Activated effector memory CD4-positive, alpha-beta T cell treated with Interleukin-2 at 50 U/mL for 16 hours (primary cell): ENCODE data around the gene EIF2A.
"Not testable (repeated sequence)": the region's sequence is repeated elsewhere in the genome, so short reads cannot be mapped to it uniquely, and the experiment has no call there.

ENCODE experiments used
- DNase-seq: peaks from one replicate; pipeline ENCODE4 v3.0.0-alpha.2; 2020

Gene EIF2A

DNA sequence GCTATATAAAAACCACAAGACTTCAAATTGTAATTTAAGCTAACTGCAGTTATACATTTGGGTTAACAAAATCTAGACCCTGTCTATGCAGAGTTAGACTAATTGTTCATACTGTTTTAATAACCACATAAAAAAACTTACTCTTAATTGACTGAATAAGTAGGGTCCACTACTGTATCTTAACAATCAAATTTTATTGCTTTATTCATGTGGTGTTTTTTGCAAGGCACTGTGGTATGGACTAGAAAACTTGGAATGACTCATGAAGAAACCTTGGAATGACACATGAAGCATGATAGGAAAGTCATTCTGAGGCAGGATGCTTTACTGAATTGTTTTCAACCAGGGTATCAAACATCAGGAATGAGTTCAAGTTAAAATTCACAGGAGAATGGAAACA lies 2.5 kb upstream of the EIF2A start:
- DNase-seq = no peak

DNA sequence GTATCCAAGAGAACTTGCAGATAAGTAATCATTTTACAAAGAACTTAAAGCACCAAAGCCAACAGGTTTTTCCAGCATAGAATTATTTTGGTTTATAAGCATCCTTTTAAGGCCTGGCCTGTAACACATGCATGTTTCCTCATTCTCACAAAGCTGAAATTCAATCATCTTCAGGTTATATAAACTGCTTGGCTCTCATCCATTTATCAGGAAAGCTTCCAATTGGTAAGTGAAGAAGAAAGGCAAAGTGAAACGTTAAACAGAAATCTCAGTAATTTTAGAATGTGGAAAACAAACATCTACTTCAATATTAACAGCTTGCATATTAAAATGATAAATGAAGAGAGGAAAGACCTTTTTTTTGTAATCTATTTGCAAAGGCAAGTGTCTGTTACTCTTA lies 1.9 kb upstream of the EIF2A start:
- no peak for DNase-seq

DNA sequence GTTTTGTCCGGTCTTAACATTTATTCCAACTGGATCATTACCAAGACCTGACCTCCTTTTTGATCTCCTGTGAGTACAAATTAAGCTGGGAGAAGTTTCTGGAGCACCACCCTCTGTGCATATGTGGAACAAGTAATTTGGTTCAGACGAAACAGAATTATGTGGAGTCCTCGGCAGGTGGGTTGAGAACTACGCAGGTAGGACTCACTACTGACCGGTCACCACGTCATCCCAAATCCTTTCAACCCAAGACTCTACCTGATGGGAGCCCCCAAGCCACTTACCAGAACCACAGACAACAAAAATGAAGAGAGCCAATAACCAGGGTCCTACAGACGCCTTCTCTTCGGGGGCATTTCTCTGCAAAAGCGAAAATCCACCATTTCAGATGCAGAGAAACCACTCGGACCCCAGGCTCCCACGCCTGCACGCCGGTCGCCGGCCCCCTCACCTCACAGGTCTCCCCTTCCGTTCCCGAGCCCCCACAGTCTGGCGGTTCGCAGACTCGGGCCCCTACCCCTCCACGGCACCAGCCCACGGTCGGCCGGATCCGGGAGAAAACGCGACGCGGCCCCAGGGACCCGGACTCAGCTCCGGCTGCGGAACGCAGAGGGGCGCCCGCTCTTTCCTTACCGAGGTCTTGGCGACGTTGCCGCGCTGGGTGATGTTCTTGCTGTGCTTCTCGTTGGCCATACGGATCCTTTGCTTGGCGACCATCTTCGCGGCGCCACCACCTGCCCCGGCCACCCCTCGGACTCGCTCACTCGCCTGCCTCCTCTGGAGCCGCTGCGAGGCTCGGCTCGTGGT lies 965 bp upstream of the EIF2A start:
- DNase-seq = peak; percentile 47

DNA sequence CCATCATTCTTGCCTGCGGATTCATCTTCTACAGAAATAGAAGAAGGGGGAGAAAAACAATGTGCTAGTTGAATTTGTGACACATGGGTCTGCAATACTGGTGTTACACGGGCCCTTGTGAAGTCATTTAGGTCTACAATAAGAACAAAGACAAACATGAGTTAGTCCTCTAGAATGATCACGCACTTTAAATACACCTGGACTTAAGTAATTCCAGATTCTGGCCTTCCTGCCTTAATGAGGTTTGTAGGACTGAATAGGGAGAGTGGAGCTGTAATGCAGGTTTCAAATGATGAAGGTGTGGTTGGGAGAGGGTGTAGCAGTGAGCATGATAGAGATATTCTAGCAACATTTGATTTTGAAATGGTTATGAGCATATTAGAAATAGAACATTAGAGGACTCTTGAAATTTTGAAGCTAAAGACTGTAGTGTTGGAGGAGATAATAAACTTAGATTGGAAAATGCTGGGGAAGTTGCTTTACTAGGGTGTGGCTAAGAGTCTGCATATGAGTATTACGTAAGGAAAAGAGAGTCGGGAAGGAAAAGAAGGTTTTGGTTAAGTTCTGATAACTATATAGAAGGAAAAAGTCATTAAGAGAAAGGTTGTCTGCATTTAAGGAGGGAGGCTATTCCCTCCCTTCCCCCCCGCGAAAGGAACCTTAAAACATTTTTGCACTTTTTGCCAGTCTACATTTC lies 606 bp downstream of the EIF2A start:
- no peak for DNase-seq

DNA sequence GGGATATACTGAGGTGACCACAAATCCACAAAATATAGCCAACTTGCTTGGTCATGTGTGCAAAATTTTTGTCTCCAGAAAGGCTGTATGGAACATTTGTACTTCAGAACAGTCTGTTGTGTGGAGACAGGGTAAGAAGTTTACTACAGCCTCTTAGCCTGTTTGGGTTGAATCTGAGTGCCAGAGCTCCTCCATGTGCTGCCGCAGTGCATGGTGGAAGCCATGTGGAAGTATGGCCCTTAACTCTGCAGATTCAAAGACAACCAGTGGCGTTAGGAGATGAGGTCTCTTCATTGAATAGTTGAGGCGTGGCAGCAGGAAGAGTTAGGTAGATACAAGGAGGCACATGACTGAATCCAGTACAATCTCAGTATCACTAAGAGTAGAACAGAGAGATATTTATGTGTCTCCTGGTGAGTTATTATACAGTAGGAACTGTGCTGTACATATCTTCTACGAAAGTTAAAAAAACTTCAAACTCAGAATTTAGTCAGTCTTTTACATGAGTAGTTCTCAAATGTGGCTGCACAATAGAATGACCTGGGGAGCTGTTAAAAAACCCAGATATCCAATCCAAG lies 9.4 kb downstream of the EIF2A start:
- DNase-seq = no peak

DNA sequence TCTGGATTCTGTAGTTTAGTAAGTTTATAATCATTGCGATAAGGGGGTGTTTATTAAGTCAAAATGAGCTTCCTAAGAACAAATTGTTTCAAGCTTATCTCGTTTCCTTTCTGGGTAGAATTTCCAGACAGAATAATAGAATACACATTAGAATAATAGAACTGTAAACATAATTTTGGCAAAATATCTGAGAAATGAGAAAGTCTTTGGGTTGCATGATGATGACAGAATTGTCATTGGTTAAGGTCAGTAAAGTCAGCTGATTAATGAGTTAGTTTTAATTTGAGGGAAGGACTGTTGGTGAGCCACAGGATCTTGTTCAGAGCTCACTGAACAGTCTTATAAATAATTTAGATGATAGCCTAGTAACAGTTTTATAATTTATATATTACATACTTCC lies 10.2 kb downstream of the EIF2A start:
- no peak for DNase-seq

DNA sequence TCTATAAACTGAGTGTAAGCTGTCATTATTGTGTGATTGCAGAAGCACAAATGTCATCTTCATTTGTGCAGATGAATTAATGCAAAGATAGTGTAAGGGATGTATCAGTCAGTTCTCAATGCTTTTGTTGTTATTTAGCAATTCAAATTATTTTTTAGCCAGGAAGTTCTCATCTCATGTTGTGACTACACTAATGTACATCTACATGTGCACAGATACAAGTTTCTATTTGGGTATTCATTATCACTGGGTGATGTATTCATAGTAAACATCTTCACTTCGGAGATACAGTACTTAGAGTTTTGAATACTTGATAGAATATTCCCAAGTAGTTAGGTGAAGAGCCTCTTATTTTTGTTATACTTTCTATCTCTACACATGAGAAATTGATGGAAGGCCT lies 11.1 kb downstream of the EIF2A start:
- DNase-seq = no peak

DNA sequence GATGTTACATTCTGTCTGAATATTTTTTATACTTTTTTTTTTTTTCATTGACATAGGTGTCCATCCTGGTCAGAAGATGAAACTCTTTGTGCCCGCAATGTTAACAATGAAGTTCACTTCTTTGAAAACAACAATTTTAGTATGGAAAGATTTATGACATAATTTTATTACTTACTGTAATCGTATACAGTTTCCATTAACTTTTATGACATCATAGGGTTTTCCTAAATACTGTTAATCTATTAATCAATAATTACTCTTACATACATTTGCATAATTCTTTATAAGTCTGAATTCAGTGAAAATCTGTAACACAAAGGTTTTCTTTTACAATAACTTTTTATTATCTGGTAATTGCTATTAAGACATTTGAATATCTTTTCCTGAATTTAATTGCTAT lies 17.7 kb downstream of the EIF2A start:
- DNase-seq = no peak

DNA sequence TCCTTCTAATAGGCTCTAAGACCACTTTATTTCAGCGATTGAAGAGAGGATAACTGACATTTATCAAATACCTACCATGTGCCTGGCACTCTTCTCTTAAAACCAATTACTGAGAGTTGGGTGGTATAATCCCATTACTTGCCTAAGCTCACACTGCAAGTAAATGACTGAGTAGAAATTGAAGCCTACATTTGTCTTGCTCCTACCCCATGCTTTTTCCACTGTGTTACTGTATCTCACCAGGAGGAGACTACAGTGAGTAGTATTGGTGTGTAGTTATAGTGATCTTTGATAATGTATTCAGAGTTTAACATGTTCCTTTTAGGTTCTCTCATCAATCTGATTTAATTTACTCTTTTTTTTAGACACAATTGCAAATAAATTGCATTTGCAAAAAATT lies 20.7 kb downstream of the EIF2A start:
- no peak for DNase-seq

DNA sequence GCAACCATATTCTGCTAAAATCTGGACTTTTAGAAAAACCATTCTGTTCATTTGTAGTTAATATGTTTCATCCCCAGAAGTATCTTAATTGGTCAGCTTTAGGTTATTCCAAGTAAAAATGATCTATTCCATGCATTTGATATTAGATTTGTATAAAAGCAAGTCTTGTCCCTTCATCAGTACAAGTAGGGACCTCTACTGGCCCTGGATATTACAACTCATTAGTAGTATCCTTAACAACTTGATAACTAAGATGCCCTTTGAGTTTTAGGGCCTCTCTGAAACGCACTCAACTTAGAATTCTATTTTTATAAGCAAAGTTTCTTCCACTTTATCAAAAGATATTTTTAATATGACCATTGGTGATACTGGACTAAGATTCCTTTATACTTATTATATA lies 31.3 kb downstream of the EIF2A start:
- no peak for DNase-seq

DNA sequence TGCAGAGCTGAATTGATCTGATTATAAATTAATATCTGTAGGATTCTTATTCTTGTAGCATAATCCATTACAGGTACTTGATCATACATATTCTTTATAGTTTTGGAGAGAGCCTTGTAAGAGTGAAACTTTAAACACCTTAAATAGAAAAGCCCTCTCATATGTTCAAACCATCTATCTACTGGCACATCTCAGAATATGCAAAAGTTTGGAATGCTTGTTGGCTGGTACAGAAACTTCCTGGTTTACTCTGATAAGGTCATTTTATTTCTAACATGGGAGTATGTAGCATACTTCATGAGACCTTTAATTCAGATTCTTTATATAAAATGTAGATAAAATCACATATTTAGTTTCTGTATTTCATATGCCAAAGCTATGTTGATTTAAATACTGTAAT lies 34.6 kb downstream of the EIF2A start:
- no peak for DNase-seq

DNA sequence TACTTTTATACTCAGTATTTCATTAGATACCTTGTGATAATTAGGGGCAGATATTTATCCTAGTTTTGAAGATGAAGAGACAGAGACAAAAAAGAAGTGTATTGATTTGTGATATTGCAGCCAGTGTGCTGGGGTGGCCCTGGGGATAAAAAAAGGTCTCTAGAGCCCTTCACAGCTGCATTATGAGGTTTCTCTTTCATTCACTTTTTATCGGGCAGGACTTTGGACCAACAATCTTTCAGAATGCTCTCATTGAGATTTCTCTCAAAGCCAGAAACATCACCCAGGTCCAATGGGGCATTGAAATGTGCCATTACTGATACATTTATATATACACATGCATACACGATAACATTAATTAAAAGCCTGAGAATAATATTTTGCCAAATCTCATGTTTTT lies 36.0 kb downstream of the EIF2A start:
- DNase-seq = no peak

DNA sequence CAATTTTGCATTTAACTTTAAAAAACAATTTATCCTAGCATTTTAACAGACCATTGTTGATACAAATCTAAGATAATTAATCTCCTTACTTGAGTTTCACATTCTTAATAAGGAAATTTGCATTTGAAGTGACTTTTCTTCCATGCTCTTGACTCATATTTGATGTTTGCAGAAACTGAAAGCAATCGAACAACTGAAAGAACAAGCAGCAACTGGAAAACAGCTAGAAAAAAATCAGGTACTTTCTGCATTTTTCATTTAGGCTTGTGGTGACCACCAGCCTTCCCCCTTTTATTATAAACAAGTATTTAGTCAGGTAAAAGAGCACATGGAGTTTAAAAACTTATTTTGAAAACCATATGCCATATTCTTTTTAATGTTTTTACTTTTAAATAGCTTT lies 36.4 kb downstream of the EIF2A start:
- no peak for DNase-seq

DNA sequence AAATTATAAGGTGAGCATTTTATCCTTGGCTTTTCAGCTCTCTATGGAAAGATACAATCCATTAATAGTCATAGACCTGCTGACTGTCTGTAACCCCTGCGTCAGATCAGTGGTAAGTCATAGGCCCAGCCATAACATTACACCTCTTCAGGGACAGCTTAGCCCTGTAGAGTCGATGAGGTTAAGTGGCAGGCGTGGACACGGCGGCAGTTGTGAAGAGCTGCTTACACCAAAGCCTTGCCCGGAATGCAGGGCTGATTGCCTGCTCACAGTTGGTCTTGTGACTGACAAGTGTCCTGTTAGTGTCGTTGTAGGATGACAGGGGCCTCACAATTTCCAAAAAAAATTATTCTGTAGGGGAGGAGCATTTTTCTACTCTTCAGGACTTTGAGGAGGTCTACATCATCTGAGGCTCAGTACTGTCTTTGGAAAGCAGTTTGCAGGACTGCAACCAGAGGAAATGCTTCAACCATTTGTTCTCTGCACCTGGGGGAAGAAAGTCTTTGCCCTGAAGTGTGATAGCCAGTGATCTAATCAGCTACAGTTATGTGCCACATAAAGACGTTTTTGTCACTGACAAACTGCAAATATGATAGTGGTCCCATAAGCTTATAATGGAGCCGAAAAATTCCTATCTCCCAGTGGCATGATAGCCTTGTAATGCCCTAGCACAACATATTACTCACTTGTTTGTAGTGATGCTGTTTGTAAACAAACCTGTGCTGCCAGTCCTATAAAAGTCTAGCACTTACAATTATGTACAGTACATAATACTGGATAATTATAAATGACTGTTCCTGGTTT lies 41.6 kb downstream of the EIF2A start:
- no peak for DNase-seq

DNA sequence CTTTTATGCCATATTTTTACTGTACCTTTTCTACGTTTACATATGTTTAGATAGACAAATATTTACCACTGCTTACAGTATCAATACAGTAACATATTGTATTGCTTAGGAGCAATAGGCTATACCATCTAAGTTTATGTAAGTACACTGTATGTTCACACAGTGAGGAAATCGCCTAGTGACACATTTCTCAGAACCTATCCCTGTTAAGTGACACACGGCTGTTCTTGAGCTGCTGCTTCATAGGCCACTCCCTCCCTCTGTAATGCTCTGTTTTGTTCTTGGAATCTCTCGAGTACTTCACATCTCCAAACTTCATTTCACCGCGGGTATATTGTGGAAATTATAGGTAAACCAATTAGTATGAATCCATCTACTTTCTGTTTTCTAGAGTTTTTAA lies 43.2 kb downstream of the EIF2A start:
- DNase-seq = no peak

DNA sequence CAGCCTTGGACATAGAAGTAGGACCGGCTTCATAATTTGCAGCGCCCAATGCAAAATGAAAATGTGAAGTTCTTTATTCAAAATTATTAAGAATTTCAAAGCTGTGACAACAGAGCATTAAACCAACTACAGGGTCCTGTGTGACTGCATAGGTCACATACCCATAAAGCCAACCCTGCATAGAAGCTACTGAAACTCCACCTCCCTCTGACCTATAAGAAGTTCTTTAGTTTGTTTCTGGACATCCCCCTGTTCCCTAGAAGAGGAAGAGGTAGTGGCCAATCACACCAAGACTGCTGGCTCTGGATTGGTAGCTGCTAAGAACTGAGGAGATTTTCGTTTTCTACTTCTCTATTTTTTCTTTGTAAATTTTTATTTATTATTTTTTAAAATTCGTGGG lies 47.6 kb downstream of the EIF2A start:
- no peak for DNase-seq

DNA sequence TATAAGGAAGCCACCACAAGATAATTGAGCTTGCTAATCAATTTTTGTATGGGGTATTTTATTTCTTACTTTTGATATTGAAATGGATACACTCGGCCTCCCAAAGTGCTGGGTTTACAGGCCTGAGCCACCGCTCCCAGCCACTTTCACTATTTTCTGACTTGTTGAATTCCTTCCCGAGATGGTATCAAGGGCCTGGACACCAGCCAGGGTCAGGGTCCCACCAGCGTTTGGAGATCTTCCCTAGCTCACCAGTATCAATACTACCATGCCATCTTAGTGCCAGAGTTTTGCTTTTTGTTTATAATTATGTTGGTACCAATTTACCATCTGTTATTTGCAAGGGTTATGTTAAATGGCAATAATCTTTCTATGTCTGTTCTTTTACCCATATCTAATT lies 51.1 kb downstream of the EIF2A start:
- no peak for DNase-seq

DNA sequence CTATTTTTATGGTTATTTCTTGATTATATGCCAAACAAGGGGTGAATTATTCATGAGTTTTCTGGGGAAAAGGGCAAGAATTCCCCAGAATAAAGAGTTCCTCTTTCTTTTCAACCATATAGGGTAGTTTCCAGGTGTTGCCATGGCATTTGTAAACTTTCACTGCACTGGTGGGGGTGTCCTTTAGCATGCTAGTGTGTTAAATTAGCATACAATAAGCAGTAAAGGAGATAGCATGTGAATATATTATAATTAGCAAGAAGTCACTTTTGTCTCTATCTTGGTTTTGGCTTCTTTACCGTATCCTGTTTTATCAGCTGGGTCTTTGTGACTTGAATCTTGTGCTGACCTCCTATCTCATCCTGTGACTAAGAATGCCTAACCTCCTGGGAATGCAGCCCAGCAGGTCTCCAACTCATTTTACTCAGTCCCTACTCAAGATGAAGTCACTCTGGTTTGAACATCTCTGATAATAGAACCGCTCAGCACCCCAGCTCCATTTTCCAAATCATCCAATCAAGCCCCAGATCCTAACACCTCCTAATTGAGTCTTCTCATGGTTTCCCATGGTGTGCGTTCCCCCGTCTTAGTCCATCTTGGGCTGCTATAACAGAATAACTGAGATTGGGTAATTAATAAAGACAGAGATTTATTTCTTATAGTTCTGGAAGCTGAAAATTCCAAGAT lies 53.2 kb downstream of the EIF2A start:
- DNase-seq = no peak

DNA sequence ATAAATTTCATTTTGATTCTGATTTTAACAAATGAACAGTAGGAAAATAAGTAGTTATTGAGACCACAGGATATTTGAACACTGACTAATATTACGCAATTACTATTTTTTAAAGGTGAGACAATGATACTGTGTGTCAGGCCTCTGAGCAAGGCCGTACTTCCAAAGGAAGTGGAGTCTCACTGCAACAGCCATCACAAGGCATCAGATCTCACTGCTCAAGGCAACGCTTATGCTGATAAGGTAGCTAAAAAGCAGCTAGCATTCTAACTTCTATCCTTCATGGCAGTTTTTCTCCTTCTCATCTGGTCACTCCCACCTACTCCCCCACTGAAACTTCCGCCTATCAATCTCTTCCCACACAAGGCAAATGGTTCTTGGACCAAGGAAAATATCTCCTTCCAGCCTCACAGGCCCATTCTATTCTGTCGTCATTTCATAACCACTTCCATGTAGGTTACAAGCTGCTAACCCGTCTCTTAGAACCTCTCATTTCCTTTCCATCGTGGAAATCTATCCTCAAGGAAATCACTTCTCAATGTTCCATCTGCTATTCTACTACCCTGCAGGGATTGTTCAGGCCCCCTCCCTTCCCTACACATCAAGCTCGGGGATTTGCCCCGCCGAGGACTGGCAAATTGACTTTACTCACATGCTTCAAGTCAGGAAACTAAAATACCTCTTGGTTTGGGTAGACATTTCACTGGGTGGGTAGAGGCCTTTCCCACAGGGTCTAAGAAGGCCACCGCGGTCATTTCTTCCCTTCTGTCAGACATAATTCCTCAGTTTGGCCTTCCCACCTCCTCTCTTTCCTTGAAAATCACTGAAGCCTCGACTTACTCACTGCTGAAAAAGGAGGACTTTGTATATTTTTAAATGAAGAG lies 54.3 kb downstream of the EIF2A start:
- not testable (repeated sequence) for DNase-seq

DNA sequence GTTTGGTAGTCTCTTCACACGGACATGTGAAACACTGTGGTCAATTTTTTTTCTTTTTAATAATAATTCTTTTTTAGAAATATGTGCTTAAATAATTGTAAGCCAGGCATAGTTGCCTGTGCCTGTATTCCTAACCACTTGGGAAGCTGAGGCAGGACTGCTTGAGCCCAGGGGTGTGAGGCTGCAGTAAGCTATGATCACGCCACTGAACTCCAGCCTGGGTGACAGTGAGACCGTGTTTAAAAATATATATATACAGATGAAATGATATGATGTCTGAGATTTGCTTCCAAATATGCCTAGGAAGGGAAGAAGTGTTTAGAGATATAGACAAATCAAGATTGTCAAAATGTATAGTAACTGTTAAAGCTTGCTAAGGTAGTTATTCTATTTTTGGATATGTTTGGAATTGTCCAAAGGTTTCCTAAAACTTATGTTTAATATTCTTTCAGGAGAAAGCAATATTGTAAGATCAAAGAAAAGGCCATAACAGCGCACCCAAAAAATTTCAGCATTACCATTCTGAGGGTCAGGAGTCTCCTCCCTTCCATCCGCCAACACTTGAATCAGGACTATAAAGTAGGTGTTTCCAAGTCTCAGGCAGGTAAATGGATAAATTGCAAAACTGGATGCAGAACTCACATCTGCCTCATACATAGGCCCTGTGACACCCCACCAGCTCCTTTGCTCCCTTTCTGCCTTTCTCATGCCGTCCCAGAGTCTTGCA lies 56.0 kb downstream of the EIF2A start:
- no peak for DNase-seq
